Activated T-cell treated with anti-CD3 and anti-CD28 coated beads, Interleukin-2, amount 50 U/mL, for 4 hours (primary cell): ENCODE results near the gene TEN1. TPM values are rescaled to one million over a fixed set of nuclear protein-coding genes. Genes with fewer than 3 reads are reported as not detected.

Experiments
- ATAC-seq, 2 donors: fragments of 200-7000 bp; cut with Tn5 transposase; one replicate each; pipeline ENCODE4 v1.10.0; 2021
- DNase-seq: peaks from one replicate; pipeline ENCODE4 v3.0.0-alpha.2; 2020
- H3K27me3 Mint-ChIP-seq: one replicate; pipeline ENCODE4 v1.8.0; 2021; ENCODE audit warnings: low read depth, mixed read lengths
- H3K36me3 Mint-ChIP-seq: one replicate; pipeline ENCODE4 v1.8.0; 2022; ENCODE audit warnings: mixed read lengths; ENCODE audit not compliant: insufficient read depth
- H3K4me1 Mint-ChIP-seq: one replicate; pipeline ENCODE4 v1.8.0; 2021; ENCODE audit warnings: low read depth, mixed read lengths
- H3K4me3 Mint-ChIP-seq: one replicate; pipeline ENCODE4 v1.8.0; 2021; ENCODE audit warnings: mild to moderate bottlenecking, moderate library complexity, mixed read lengths
- H3K9me3 Mint-ChIP-seq: one replicate; pipeline ENCODE4 v1.8.0; 2021; ENCODE audit warnings: mixed read lengths
- total RNA-seq, 3 donors: library from RNA; stranded (reverse); gene quantifications; one replicate each; pipeline ENCODE4 v1.2.1, GENCODE V29; 2021

TEN1 gene
- total RNA-seq, 3 donors from 2014 or later = 9.5 to 11.9 (median 10.8) TPM

DNA sequence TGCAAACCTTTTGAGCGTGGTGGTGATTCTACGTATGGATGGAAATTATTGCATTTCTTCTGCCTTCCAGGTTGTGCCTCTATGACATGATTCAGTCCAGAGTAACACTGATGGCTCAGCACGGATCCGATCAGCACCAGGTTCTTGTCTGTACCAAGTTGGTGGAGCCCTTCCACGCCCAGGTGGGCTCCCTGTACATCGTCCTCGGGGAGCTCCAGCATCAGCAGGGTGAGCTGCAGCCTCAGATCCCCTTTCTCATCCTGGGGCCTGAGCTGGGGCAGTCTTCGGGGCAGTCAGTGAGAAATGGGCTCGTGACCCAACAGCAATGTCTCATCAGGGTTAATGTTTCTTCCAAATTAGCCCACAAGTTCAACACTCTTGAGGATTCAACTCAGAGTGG is 12.4 kb downstream of the TEN1 start:
- no peaks in the 10 kb centered on the region for H3K9me3 Mint-ChIP-seq
- DNase-seq (no peak), ATAC-seq (no peak)
- H3K27me3 Mint-ChIP-seq = no peaks in the 10 kb centered on the region
- H3K4me1 Mint-ChIP-seq = no peaks in the 10 kb centered on the region
- H3K36me3 Mint-ChIP-seq = peaks cover 9% of the 10 kb centered on the region
- no peak overlapping the region for H3K4me3 Mint-ChIP-seq

DNA sequence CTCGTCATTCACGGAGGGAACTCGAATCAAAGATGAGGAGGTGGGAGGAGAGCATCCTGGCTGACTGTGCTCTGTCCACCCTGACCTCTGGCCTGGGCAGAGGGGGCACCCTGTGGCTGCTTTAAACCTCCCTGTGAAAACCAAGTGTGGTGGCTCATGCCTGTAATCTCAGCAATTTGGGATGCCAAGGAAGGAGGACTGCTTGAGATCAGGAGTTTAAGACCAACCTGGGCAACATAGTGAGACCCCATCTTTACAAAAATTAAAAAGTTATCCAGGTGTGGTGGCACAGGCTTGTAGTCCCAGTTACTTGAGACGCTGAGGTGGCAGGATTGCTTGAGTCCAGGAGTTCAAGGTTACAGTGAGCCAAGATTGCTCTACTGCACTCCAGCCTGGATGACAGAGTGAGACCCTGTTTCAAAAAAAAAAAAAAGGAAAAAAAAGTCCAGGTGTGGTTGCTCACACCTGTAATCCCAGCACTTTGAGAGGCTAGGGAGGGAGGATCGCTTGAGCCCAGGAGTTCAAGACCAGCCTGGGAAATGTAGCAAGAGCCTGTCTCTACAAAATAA is 15.8 kb downstream of the TEN1 start:
- Mint-ChIP-seq H3K36me3 (peaks cover 5% of the 10 kb centered on the region), H3K4me1 (peaks cover 13% of the 10 kb centered on the region), H3K9me3 (no peaks in the 10 kb centered on the region), H3K4me3 (no peak overlapping the region), H3K27me3 (no peaks in the 10 kb centered on the region)
- no peak for ATAC-seq
- DNase-seq = no peak

DNA sequence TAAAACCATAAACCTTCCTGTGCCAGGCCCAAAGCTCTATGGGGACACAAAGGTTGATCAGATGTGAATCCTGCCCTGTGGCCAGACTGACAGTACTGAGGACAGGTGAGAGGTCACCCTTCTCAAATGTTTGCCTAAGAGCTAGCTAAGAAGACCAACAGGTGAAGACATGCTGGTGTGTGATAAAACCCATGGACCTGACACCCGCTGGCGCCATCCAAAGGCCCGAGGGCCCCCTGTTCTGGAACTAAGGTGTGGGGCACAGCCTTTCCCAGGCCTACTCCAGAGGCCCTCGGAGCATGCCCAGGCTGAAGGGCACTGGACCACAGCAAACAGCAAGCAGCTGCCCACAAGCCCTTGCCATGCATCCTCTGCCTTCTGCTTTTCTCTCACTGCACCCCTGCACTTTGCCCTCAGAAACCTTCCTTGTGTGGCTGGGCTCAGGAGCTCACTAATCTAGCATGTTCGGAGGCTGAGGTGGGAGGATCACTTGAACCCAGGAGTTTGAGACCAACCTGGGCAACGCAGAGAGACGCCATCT is 16.4 kb downstream of the TEN1 start:
- Mint-ChIP-seq H3K27me3 (no peaks in the 10 kb centered on the region), H3K4me3 (no peak overlapping the region), H3K36me3 (peaks cover 5% of the 10 kb centered on the region), H3K9me3 (no peaks in the 10 kb centered on the region), H3K4me1 (peaks cover 13% of the 10 kb centered on the region)
- ATAC-seq (no peak), DNase-seq (no peak)

DNA sequence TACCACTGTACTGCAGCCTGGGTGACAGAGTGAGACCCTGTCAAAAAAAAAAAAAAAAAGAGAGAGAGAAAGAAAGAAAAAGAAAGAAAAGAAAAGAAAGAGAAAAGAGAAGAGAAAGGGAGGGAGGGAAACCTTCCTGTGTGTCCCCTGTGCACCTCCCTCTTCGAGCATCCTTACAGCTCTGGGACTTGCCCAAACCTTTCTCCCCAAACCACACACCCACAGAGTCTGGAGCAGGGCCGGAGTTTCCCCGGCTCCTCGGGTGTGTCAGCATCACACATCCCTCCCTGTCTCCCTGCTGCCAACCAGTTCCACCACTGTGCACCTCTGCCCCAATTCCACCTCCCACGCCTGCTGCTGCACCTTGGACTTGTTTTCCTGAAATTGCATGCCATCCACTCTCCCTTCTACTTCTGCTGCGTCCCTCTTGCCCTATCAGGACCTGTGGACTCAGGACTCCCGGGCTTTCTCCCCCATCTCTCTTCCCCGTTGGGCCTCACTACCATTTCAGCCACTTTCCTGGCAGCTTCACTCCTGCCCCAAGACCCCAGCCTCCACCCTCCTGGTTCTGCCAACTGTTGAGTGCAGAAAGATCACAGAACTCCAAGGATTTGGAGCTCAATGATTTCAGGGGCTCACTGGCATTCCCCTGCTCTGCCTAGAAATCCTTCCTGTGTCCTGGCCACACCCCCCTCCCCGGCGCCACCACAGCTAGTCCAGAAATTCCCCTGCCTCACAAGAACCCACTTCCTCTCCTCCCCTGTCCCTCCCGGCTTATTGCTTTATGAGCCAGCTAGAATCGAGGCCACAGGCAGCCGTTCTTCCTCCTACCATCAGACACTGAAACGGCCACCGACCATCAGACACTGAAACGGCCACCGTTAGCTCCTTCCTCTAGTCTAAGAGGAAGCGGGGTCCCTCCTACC is 17.9 kb downstream of the TEN1 start:
- no peaks in the 10 kb centered on the region for H3K27me3 Mint-ChIP-seq
- H3K9me3 Mint-ChIP-seq = no peaks in the 10 kb centered on the region
- ATAC-seq (peak; percentile 58 to 69), DNase-seq (no peak)
- H3K4me3 Mint-ChIP-seq = peak overlapping the region; percentile 35
- H3K4me1 Mint-ChIP-seq = peaks cover 13% of the 10 kb centered on the region
- peaks cover 1% of the 10 kb centered on the region for H3K36me3 Mint-ChIP-seq

GRCh38 chr17:75998327-75998795 is 19.3 kb downstream of the TEN1 start:
- Mint-ChIP-seq H3K9me3 (no peaks in the 10 kb centered on the region), H3K4me3 (no peak overlapping the region), H3K4me1 (peaks cover 13% of the 10 kb centered on the region), H3K27me3 (no peaks in the 10 kb centered on the region), H3K36me3 (peaks cover 1% of the 10 kb centered on the region)
- ATAC-seq = no peak
- DNase-seq = no peak

GRCh38 chr17:76000016-76000754 is 21.1 kb downstream of the TEN1 start:
- no peaks in the 10 kb centered on the region for H3K27me3 Mint-ChIP-seq
- ATAC-seq = peak; percentile 76 to 78

DNA sequence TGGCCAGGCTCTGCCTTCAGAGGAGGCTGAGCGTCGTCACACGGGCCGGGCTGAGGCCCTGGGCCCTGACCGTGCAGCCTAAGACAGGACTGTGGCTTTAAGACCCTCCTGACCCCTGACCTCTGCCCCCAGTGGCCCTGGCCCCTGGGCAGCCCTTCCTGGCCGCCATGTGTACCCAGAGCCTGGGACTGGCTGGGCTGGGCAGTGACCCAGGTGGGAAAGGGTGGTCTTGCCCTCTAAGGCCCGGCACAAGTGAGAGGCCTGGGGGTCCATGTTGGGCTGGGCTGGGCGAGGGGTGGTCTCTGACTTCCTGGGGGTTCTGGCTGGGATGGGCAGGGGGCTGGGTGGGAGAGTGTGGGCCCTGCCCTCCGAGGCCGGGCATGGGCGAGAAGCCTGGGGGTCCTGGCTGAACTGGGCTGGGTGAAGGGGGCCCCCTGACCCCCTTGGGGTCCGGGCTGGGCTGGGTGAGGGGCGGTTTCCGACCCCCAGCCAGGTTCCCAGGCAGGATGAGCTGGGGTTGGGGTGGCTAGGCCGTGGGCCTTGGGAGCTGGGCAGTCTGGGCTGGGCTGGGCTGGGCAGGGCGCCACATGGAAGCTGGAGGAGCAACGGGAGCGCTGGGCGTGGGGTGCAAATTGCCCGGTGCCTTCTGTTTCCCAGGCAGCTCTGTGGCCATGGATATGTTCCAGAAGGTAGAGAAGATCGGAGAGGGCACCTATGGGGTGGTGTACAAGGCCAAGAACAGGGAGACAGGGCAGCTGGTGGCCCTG is 21.9 kb downstream of the TEN1 start, which contains the start of gene CDK3:
CDK3 (plus strand) TSS at position 101 of the 767 bp plus-strand sequence; CDS start at position 672, 571 bp downstream.
- no peak within 1 kb of the TSS for H3K4me3 Mint-ChIP-seq
- DNase-seq (no peak), ATAC-seq (no peak)
- H3K27me3 Mint-ChIP-seq = no peaks in the 10 kb centered on the region
- peaks cover 4% of the 10 kb centered on the region for H3K36me3 Mint-ChIP-seq
- H3K9me3 Mint-ChIP-seq = no peaks in the 10 kb centered on the region
- H3K4me1 Mint-ChIP-seq = peaks cover 15% of the 10 kb centered on the region

More at GRCh38 chr17:76000016-76000754, 21.1 kb downstream of the TEN1 start:
- Mint-ChIP-seq H3K9me3 (no peaks in the 10 kb centered on the region), H3K36me3 (no peaks in the 10 kb centered on the region), H3K4me1 (peaks cover 13% of the 10 kb centered on the region), H3K4me3 (no peak overlapping the region)
- peak; percentile 57 for DNase-seq

DNA sequence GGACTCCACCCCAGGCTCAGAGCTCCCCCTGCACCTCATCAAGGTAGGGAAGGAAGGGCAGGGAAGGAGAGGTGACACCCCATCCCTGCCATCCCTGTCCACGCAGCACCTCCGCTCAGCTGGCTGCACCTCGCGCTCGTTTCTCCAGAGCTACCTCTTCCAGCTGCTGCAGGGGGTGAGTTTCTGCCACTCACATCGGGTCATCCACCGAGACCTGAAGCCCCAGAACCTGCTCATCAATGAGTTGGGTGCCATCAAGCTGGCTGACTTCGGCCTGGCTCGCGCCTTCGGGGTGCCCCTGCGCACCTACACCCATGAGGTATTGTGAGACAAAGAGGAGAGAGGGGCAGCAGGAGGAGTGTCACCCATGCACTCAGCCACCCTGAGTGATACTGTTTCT is 23.1 kb downstream of the TEN1 start:
- Mint-ChIP-seq H3K4me3 (no peak overlapping the region), H3K27me3 (no peaks in the 10 kb centered on the region), H3K36me3 (peaks cover 4% of the 10 kb centered on the region), H3K4me1 (peaks cover 8% of the 10 kb centered on the region), H3K9me3 (no peaks in the 10 kb centered on the region)
- no peak for DNase-seq
- no peak for ATAC-seq

DNA sequence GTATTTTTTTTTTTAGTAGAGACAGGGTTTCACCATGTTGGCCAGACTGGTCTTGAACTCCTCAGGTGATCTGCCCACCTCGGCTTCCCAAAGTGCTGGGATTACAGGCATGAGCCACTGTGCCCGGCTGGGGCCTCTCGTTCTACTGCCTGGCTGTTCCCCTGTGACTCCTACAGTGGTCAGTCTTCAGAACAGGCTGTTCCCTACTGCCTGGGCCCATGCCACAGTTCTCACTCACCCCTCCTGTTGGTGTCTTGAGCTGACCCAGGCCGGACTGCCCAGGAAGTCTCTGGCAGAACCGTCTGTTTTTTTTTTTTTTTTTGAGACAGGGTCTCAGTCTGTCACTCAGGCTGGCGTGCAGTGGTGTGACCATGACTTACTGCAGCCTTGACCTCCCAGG is 24.9 kb downstream of the TEN1 start:
- Mint-ChIP-seq H3K36me3 (peaks cover 4% of the 10 kb centered on the region), H3K4me1 (peaks cover 2% of the 10 kb centered on the region)

DNA sequence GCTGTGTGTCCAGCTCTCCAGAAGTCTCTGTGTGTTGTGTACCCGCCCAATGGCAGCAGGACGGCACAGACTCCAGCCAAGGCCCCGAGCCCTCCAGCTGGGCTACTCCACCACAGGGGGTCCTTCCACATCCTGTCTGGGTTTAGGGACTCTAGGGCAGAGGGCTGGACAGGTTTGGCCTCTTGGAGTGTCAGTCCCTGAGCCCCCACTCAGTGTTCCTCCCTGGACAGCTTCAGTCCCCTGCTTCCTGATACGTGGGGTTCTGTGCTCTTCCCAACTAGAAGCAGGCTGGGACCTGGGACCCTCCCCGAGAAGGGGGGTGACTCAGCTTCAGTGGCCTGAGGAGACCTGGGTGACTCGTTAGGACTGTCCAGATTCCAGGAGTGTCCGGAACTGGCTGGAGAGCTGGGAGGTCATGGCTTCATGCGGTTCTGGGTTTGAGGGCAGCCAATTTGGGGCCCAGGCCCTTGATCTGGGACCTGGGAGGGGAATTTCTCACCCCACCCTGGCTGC is 25.8 kb downstream of the TEN1 start:
- Mint-ChIP-seq H3K27me3 (no peaks in the 10 kb centered on the region), H3K4me3 (no peak overlapping the region), H3K4me1 (peaks cover 2% of the 10 kb centered on the region), H3K9me3 (no peaks in the 10 kb centered on the region), H3K36me3 (peaks cover 4% of the 10 kb centered on the region)
- DNase-seq = no peak
- ATAC-seq = no peak

More for the DNA sequence above, 24.9 kb downstream of the TEN1 start:
- ATAC-seq (no peak), DNase-seq (no peak)
- H3K9me3 Mint-ChIP-seq = no peaks in the 10 kb centered on the region
- H3K4me3 Mint-ChIP-seq = no peak overlapping the region
- no peaks in the 10 kb centered on the region for H3K27me3 Mint-ChIP-seq

DNA sequence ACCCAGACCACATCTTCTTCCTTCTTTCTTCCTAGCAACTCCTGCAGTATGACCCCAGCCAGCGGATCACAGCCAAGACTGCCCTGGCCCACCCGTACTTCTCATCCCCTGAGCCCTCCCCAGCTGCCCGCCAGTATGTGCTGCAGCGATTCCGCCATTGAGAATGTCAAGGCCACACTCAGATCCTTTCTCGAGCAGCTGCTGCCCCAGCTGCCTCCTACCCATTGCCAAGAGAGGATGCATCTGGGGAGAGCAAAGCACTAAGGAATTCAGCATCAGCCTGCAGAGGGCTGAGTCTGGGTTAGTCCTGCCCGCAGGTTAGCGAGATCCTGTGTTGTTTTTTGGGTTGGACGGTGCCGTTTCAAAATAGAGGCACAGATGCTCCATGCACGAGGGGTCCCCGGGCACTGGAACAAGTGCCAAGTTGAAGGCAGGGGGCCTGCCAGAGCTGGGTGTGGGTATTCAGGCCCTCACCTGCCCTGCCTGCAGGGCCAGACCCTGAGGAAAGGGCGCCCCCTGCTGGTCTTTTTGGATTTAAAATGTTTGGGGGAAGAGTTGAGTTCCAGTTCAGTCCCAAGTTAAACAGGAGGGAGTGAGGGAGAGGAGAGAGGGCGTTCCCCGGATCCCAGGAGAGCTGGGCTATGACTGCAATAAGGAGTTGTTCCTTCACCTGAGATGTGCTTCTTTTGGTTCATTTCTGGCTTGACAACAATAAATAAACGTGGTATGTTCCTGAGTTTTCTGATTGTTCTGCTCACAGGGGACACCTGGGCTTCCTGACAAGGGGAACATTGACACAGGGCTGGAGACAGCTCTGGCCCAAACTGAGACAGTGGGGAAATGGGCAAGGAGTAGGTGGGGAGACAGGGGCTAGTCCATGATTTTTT is 26.5 kb downstream of the TEN1 start:
- no peak overlapping the region for H3K4me3 Mint-ChIP-seq
- peaks cover 4% of the 10 kb centered on the region for H3K36me3 Mint-ChIP-seq
- DNase-seq (peak; percentile 84), ATAC-seq (peak; percentile 72 to 76)
- no peaks in the 10 kb centered on the region for H3K9me3 Mint-ChIP-seq
- peaks cover 2% of the 10 kb centered on the region for H3K4me1 Mint-ChIP-seq
- no peaks in the 10 kb centered on the region for H3K27me3 Mint-ChIP-seq

DNA sequence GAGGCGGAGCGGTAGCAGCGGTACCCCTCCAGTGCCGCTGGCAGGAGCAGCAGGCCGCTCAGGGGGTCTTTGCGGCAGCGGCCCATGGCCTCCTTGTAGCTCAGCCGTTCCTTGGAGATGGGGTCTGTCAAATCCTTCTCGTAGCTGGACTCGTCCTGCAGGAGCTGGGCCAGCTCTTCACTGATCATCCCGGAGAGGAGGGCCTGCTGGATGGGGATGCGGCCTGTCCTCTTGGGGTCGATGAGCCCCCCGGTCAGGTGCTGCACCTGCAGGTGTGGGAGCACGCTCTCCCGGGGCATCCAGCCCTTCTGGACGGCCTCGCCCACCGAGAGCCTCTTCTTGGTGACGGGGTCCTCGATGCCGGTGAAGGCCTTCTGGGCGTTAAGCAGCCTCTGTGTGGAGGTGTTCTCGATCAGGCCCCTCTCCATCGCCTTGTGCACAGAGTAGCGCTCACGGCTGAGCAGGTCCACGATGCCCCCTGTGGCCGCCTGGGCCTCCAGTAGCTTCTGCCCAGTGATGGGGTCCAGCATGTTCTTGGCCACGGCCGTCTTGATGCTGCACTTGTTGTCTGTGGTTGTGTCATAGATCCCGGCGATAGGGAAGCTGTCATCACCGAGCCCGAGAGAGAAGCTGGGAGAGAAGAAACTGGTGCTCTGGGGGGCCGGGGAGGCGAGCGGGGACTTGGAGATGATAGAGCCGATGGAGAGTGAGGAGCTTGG is 28.2 kb downstream of the TEN1 start:
- DNase-seq = no peak
- ATAC-seq = no peak
- Mint-ChIP-seq H3K36me3 (peaks cover 4% of the 10 kb centered on the region), H3K4me1 (peaks cover 2% of the 10 kb centered on the region), H3K9me3 (no peaks in the 10 kb centered on the region), H3K4me3 (no peak overlapping the region), H3K27me3 (no peaks in the 10 kb centered on the region)
